Mammary epithelial cell (primary cell): ENCODE data around the gene GP9.

Experiments used
- EZH2 ChIP-seq: IDR thresholded peaks from 2 replicates; pipeline ENCODE4 v1.6.1; 2012; ENCODE audit warnings: low read length, inconsistent platforms, borderline replicate concordance
- TF ChIP-seq, protein P1 (sequence below), 2 donors: IDR thresholded peaks in 1 of 2; conservative IDR thresholded peaks in 1 of 2; 2 replicates each; pipeline ENCODE4 v1.5.1; 2011 to 2012; ENCODE audit warnings: inconsistent platforms in 2 of 2, low read length in 2 of 2, mild to moderate bottlenecking in 2 of 2, control low read depth in 1 of 2, low read depth in 1 of 2; ENCODE audit not compliant: insufficient read depth in 1 of 2; ENCODE audit errors: extremely low read depth in 1 of 2

DNA sequence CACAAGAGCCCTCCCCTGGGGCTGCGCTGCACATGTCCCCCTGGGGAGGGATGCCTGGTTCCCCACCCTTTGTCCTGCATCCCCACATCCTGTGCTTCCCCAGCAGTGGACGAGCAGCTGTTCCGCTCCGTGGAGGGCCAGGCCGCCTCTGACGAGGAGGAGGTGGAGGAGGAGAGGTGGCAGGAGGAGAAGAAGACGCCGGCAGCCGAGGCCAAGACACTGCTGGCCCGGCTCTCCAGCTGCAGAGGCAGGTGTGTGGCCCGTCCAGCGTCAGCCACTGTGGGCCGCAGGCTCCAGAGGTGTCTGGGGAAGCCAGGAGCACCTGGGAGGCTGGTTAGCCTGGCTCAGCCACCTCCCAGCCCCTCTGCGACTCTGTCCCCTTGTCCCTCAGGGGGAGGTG lies 27.9 kb upstream of the GP9 start:
- TF ChIP-seq, protein P1, sequence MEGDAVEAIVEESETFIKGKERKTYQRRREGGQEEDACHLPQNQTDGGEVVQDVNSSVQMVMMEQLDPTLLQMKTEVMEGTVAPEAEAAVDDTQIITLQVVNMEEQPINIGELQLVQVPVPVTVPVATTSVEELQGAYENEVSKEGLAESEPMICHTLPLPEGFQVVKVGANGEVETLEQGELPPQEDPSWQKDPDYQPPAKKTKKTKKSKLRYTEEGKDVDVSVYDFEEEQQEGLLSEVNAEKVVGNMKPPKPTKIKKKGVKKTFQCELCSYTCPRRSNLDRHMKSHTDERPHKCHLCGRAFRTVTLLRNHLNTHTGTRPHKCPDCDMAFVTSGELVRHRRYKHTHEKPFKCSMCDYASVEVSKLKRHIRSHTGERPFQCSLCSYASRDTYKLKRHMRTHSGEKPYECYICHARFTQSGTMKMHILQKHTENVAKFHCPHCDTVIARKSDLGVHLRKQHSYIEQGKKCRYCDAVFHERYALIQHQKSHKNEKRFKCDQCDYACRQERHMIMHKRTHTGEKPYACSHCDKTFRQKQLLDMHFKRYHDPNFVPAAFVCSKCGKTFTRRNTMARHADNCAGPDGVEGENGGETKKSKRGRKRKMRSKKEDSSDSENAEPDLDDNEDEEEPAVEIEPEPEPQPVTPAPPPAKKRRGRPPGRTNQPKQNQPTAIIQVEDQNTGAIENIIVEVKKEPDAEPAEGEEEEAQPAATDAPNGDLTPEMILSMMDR (conservative IDR thresholded peaks at IDR 0.05 in 1 of 2, IDR thresholded peaks at IDR 0.05 in 1 of 2; ENCODE audit: extremely low read depth in 1 of 2, insufficient read depth in 1 of 2, low read depth in 1 of 2, low read length in 2 of 2), result no peak
- TF ChIP-seq EZH2, result no peak
